HG03196 (cell line): ENCODE data around the gene MEAK7.
"Not testable (repeated sequence)": the region's sequence is repeated elsewhere in the genome, so short reads cannot be mapped to it uniquely, and the experiment has no call there.

Experiments
- ATAC-seq: cut with Tn5 transposase; IDR thresholded peaks from one replicate; pipeline ENCODE4 v1.9.1; 2021; ENCODE audit not compliant: unreplicated experiment

The MEAK7 gene

GRCh38 chr16:84534815-84535214 is 30.4 kb upstream of the MEAK7 start:
- no peak for ATAC-seq

- ATAC-seq = no peak
Measured at GRCh38 chr16:84532855-84533486, 28.5 kb upstream of the MEAK7 start.

GRCh38 chr16:84532291-84532724 is 27.8 kb upstream of the MEAK7 start:
- ATAC-seq = no peak

- ATAC-seq = no peak
Measured at GRCh38 chr16:84531671-84532111, 27.2 kb upstream of the MEAK7 start.

- no peak for ATAC-seq
Measured at GRCh38 chr16:84530590-84530989, 26.1 kb upstream of the MEAK7 start.

GRCh38 chr16:84529607-84530006 is 25.1 kb upstream of the MEAK7 start:
- no peak for ATAC-seq

GRCh38 chr16:84528322-84528721 is 23.9 kb upstream of the MEAK7 start:
- ATAC-seq = no peak

GRCh38 chr16:84527532-84528269 is 23.2 kb upstream of the MEAK7 start:
- no peak for ATAC-seq

GRCh38 chr16:84526794-84527531 is 22.5 kb upstream of the MEAK7 start:
- no peak for ATAC-seq

- ATAC-seq = not testable (repeated sequence)
Measured at GRCh38 chr16:84524941-84525581, 20.6 kb upstream of the MEAK7 start.

GRCh38 chr16:84524346-84524920 is 20.0 kb upstream of the MEAK7 start:
- ATAC-seq = no peak

GRCh38 chr16:84521497-84521770 is 17.0 kb upstream of the MEAK7 start:
- no peak for ATAC-seq

- no peak for ATAC-seq
Measured at GRCh38 chr16:84520725-84521496, 16.5 kb upstream of the MEAK7 start.

GRCh38 chr16:84519855-84520254 is 15.4 kb upstream of the MEAK7 start:
- ATAC-seq = no peak

- ATAC-seq = no peak
Measured at GRCh38 chr16:84518804-84519341, 14.4 kb upstream of the MEAK7 start.

GRCh38 chr16:84518220-84518619 is 13.8 kb upstream of the MEAK7 start:
- not testable (repeated sequence) for ATAC-seq

GRCh38 chr16:84517366-84517765 is 12.9 kb upstream of the MEAK7 start:
- ATAC-seq = no peak

- ATAC-seq = peak; percentile 86
Measured at GRCh38 chr16:84514874-84515835, 10.7 kb upstream of the MEAK7 start.

- ATAC-seq = no peak
Measured at GRCh38 chr16:84514295-84514873, 9.9 kb upstream of the MEAK7 start.
